HG03060 (cell line): Measurements from ENCODE around the gene FUNDC2.
"Not testable (repeated sequence)": the region's sequence is repeated elsewhere in the genome, so short reads cannot be mapped to it uniquely, and the experiment has no call there.

Source experiments
- ATAC-seq: cut with Tn5 transposase; IDR thresholded peaks from one replicate; pipeline ENCODE4 v1.9.1; 2021; ENCODE audit warnings: low read depth, moderate number of reproducible peaks; ENCODE audit not compliant: unreplicated experiment

The FUNDC2 gene, protein sequence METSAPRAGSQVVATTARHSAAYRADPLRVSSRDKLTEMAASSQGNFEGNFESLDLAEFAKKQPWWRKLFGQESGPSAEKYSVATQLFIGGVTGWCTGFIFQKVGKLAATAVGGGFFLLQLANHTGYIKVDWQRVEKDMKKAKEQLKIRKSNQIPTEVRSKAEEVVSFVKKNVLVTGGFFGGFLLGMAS

GRCh38 chrX:155026727-155027508 is at the start of gene FUNDC2:
FUNDC2 (plus strand) TSS chrX:155026844; CDS start chrX:155026939, 95 bp downstream.
- peak; percentile 79 for ATAC-seq

GRCh38 chrX:154979629-154980028 is 47.0 kb upstream of the FUNDC2 start:
- no peak for ATAC-seq

DNA sequence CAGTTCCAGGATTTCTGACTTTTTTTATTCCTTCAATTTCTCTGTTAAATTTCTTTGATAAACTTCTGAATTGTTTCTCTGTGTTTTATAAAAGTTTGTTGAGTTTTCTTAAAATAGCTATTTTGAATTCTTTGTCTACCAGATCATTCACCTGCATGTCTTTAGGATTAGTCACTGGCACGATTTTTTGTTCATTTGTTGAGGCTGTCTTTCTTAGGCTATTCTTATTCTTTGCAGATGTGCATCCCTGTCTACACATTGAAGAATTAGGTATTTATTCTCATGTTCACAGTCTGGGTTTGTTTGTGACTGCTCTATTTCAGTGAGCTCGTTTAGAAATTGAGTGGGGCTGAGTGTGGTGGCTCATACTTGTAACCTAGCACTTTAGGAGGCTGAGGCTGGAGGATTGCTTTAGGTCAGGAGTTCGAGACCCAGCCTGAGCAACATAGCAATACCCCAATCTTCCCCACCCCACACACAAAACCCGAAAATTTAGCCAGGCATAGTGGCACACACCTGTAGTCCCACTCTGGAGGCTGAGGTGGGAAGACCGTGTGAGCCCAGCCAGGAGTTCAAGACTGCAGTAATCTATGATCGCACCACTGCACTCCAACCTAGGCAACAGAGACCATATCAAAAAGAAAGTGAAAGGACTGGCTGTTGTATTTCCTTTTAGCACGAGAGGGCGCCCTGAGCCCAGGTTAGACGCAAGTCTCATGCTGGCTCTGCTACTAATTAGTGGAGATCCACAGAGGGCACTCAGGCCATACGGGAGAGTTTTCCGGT is 46.1 kb upstream of the FUNDC2 start:
- ATAC-seq: peak; percentile 80

DNA sequence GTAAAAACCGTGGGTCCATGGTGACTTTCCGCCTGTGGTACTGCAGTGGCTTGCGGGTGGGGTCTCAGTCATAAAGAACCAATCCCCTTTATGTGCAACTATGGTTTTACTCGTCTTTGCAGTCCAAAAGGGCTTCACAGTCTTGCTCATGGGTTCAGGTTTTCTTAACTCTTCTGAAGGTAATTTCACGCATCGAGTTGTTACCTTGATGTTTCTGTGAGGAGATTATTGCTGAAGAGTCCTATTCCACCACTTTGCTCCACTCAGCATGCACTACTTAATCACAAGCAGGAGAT is 45.6 kb upstream of the FUNDC2 start:
- ATAC-seq: peak; percentile 16

GRCh38 chrX:154986826-154987575 is 39.6 kb upstream of the FUNDC2 start:
- no peak for ATAC-seq

GRCh38 chrX:154987940-154988339 is 38.7 kb upstream of the FUNDC2 start:
- no peak for ATAC-seq

DNA sequence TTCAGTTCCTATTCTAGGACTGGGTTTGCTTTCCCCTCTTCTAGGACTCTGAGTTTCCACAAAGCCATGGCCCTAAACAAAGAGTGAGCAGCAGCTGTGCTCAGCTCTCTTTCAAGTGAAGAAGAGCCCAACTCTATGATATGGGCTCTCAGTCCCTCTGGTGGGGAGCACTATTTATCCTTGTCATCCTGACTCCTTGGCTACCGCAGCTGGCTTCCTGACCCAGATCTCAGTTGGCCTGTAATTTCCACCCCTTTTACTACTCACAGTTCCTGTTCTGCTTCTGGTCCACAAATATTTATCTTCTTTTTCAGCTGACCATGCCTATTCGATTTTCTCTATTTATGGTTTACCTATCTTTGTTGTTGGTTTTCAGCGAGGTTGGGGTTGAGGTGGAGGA is 37.9 kb upstream of the FUNDC2 start:
- ATAC-seq: no peak

DNA sequence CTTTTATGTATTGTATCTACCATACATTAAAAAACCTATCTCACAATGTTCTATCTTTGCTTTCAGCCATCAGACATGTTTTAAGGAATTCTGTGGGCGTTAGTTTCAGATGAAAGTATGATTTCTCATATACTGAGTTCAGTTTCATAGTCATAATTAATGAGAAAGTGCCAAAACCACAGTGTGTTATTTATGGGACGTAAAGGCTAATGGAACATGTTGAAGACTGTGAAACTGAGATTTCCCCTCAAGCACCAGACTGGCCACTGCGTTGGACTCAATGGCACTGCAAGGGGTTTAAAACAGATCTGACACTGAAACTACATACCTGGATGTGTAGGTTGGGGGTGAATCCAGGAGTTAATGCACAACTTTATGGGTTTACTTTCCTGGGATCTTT is 36.1 kb upstream of the FUNDC2 start:
- no peak for ATAC-seq

GRCh38 chrX:154991039-154991438 is 35.6 kb upstream of the FUNDC2 start:
- no peak for ATAC-seq

- no peak for ATAC-seq
These were observed 35.2 kb upstream of the FUNDC2 start for GRCh38 chrX:154991476-154991875.

- no peak for ATAC-seq
These were observed 28.3 kb upstream of the FUNDC2 start for GRCh38 chrX:154998204-154998880.

DNA sequence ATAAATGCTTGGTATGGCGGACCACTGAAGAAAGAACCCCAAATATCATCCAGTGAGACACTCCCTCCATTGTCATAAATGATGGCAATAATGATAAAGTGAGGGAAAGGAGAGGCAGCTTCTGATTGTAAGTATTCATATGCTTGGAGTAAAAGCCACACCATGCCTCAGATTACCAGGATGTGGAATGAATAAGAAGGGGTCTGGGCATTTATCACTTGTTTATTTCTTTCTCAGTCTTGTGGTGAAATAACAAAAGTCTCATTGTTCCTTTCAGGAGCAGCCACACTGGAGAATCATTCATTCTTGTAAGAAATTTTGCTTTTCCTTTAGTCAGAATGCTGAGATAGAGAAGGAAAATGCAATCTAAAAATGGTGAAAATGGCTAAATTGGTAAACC is 25.8 kb upstream of the FUNDC2 start:
- ATAC-seq: no peak

DNA sequence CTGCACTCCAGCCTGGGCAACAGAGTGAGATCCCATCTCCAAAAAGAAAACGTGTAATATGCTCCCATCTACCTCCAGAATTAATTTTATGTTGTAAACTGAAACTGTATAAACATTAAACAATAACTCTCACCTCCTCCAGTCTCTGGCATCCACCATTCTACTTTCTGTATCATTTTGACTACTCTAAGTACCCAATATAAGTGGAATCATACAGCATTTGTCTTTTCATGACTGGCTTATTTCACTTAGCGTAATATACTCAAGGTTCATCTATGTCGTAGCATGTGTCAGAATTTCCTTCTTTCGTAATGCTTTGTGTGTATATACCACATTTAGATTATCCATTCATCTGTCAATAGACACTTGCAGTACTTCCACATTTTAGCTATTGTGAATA is 24.8 kb upstream of the FUNDC2 start:
- ATAC-seq: no peak

GRCh38 chrX:155005190-155005589 is 21.5 kb upstream of the FUNDC2 start:
- no peak for ATAC-seq

DNA sequence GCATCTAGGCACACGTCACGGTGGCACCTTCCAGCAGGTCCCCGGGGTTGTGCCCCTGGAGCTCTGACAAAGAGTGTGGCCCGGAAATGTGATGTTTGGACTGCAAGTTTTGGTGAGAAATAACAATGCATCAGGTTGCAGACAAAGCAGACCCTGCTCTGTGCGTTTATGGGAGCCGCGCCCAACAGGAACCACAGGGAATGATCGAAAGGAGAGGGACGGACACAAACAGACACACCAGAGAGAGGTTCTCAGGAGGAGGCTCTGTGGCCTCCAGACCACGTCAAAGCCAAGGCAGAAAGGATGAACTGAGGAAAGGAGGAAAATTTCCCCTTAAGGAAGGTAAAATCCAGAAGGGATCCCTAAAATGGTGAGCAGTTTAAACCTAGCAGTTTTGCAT is 20.3 kb upstream of the FUNDC2 start:
- not testable (repeated sequence) for ATAC-seq

GRCh38 chrX:155006913-155007671 is 19.6 kb upstream of the FUNDC2 start:
- not testable (repeated sequence) for ATAC-seq

GRCh38 chrX:155008578-155008977 is 18.1 kb upstream of the FUNDC2 start:
- not testable (repeated sequence) for ATAC-seq

DNA sequence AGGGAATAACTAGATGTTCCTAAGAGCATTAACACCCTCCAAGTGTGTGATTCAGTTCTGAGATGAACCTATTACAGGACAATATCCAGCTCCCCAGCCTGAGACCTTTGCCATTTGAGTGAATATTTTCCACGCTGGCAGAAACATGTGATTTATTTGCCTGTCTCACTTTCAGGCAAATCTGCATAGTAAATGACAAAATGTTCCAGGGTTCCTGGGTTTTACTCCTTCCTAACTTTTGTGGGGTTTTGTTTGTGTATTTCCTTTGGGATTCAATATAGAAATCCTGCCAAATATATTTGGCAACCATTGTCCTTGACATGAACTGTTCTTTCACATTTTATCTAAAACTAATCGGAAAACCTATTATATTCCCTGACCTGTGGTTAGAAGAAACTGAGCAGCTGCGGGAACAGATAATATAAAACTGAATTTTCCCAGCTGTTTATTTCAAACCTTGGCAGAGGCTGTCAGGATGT is 16.6 kb upstream of the FUNDC2 start:
- no peak for ATAC-seq

DNA sequence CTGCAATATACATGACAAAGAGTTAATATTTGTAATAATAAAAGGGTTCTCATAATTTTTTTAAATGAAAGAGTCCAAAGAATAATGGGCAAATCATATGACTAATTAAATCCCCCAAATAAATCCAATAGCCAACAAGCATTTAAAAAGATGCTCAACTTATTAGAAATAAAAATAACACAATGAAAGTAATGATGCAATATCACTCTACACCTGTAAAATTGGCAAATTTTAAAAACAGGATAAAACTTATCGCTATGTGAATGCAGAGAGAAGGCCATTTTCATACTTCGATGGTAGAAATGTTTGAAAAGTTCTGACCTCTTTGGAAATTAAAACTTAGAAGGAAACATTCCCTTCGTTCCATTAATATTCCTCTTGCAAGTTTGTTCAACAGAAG is 6.1 kb upstream of the FUNDC2 start:
- no peak for ATAC-seq
